H9 (cell line): ENCODE results near the gene CD4. TPM values are rescaled to one million over a fixed set of nuclear protein-coding genes. Genes with fewer than 3 reads are reported as not detected.

ENCODE experiments used
- DNase-seq: peaks from one replicate; pipeline ENCODE4 v3.0.0-alpha.2; 2017
- H2AFZ ChIP-seq: one replicate; pipeline ENCODE4 v1.6.1; 2013; ENCODE audit warnings: mild to moderate bottlenecking, low read length, control low read depth, moderate library complexity
- H2AK5ac ChIP-seq: 2 replicates; pipeline ENCODE4 v1.6.1; 2013; ENCODE audit warnings: low read length, control low read depth, mixed read lengths; ENCODE audit not compliant: insufficient read length
- H2BK120ac ChIP-seq: one replicate; pipeline ENCODE4 v1.6.1; 2013; ENCODE audit warnings: low read depth, mild to moderate bottlenecking, low read length, control low read depth, inconsistent platforms; ENCODE audit not compliant: poor library complexity, severe bottlenecking
- H2BK12ac ChIP-seq: 2 replicates; pipeline ENCODE4 v1.6.1; 2013; ENCODE audit warnings: low read length, control low read depth, mixed read lengths, low read depth; ENCODE audit not compliant: insufficient read length
- H2BK15ac ChIP-seq: 2 replicates; pipeline ENCODE4 v1.6.1; 2013; ENCODE audit warnings: low read depth, low read length, control low read depth
- H2BK20ac ChIP-seq: one replicate; pipeline ENCODE4 v1.6.1; 2013; ENCODE audit warnings: low read depth, mild to moderate bottlenecking, low read length, control low read depth, inconsistent platforms; ENCODE audit not compliant: poor library complexity, severe bottlenecking
- H2BK5ac ChIP-seq: 2 replicates; pipeline ENCODE4 v1.6.1; 2013; ENCODE audit warnings: low read length, control low read depth, mixed read lengths; ENCODE audit not compliant: insufficient read length
- H3K14ac ChIP-seq: 2 replicates; pipeline ENCODE4 v1.6.1; 2013; ENCODE audit warnings: low read length, control low read depth; ENCODE audit not compliant: insufficient read depth
- H3K18ac ChIP-seq: 2 replicates; pipeline ENCODE4 v1.6.1; 2013; ENCODE audit warnings: low read depth, mild to moderate bottlenecking, mixed read lengths, low read length, control low read depth; ENCODE audit not compliant: insufficient read length
- H3K23ac ChIP-seq: 2 replicates; pipeline ENCODE4 v1.6.1; 2013; ENCODE audit warnings: low read length, control low read depth, mixed read lengths, low read depth; ENCODE audit not compliant: insufficient read length
- H3K23me2 ChIP-seq: 2 replicates; pipeline ENCODE4 v1.6.1; 2013; ENCODE audit warnings: low read depth, mild to moderate bottlenecking, mixed read lengths, low read length, control low read depth; ENCODE audit not compliant: insufficient read length, poor library complexity, severe bottlenecking
- H3K27ac ChIP-seq: 2 replicates; pipeline ENCODE4 v1.5.1; 2013; ENCODE audit warnings: low read length, control low read depth, mixed read lengths, low read depth; ENCODE audit not compliant: insufficient read length
- H3K27me3 ChIP-seq: 2 replicates; pipeline ENCODE4 v1.6.1; 2013; ENCODE audit warnings: low read length, control low read depth, inconsistent platforms; ENCODE audit not compliant: insufficient read depth
- H3K4ac ChIP-seq: 2 replicates; pipeline ENCODE4 v1.6.1; 2013; ENCODE audit warnings: low read depth, mild to moderate bottlenecking, control low read depth, inconsistent platforms, low read length, moderate library complexity
- H3K4me1 ChIP-seq: 2 replicates; pipeline ENCODE4 v1.6.1; 2013; ENCODE audit warnings: low read length, control low read depth, inconsistent platforms; ENCODE audit not compliant: insufficient read depth
- H3K4me2 ChIP-seq: 2 replicates; pipeline ENCODE4 v1.6.1; 2013; ENCODE audit warnings: low read length, control low read depth, mixed read lengths; ENCODE audit not compliant: insufficient read length, insufficient read depth
- H3K56ac ChIP-seq: 2 replicates; pipeline ENCODE4 v1.6.1; 2013; ENCODE audit warnings: low read depth, mild to moderate bottlenecking, mixed read lengths, low read length, control low read depth; ENCODE audit not compliant: insufficient read length
- H3K79me1 ChIP-seq: 2 replicates; pipeline ENCODE4 v1.6.1; 2013; ENCODE audit warnings: low read depth, mild to moderate bottlenecking, moderate library complexity, low read length, control low read depth, inconsistent platforms; ENCODE audit not compliant: insufficient read depth, poor library complexity, severe bottlenecking
- H3K79me2 ChIP-seq: 2 replicates; pipeline ENCODE4 v1.6.1; 2013; ENCODE audit warnings: low read length, control low read depth, inconsistent platforms; ENCODE audit not compliant: insufficient read depth
- H3K9ac ChIP-seq: 2 replicates; pipeline ENCODE4 v1.6.1; 2013; ENCODE audit warnings: low read length, control low read depth, mixed read lengths; ENCODE audit not compliant: insufficient read length; ENCODE audit errors: extremely low read depth
- H3K9me3 ChIP-seq: one replicate; pipeline ENCODE4 v1.6.1; 2013; ENCODE audit warnings: low read depth, low read length, inconsistent platforms; ENCODE audit not compliant: control insufficient read depth
- H3T11ph ChIP-seq: one replicate; pipeline ENCODE4 v1.6.1; 2013; ENCODE audit warnings: mild to moderate bottlenecking, low read length, control low read depth, inconsistent platforms
- H4K20me1 ChIP-seq: one replicate; pipeline ENCODE4 v1.6.1; 2013; ENCODE audit not compliant: control insufficient read depth, insufficient read length, insufficient read depth
- H4K5ac ChIP-seq: 2 replicates; pipeline ENCODE4 v1.6.1; 2013; ENCODE audit warnings: low read depth, mild to moderate bottlenecking, mixed read lengths, low read length, control low read depth; ENCODE audit not compliant: insufficient read length
- H4K8ac ChIP-seq: replicated peaks from 2 replicates; pipeline ENCODE4 v1.6.1; 2013; ENCODE audit warnings: low read length, control low read depth, mixed read lengths, low read depth; ENCODE audit not compliant: insufficient read length
- H4K91ac ChIP-seq: 2 replicates; pipeline ENCODE4 v1.6.1; 2013; ENCODE audit warnings: low read depth, mild to moderate bottlenecking, moderate library complexity, mixed read lengths, low read length, control low read depth; ENCODE audit not compliant: insufficient read length
- H3K27ac Mint-ChIP-seq, 3 experiments: 2 replicates in 2 of 3; 3 replicates in 1 of 3; pipeline ENCODE4 v1.8.0; 2020 to 2021; ENCODE audit warnings: mixed read lengths in 3 of 3, mild to moderate bottlenecking in 1 of 3, moderate library complexity in 1 of 3
- H3K27me3 Mint-ChIP-seq: 2 replicates; pipeline ENCODE4 v1.8.0; 2021; ENCODE audit warnings: low read depth, mild to moderate bottlenecking, moderate library complexity, mixed read lengths
- H3K36me3 Mint-ChIP-seq, 3 experiments: 2 replicates in 2 of 3; 3 replicates in 1 of 3; pipeline ENCODE4 v1.8.0; 2020 to 2021; ENCODE audit warnings: low read depth in 3 of 3, mixed read lengths in 3 of 3; ENCODE audit not compliant: insufficient read depth in 1 of 3
- H3K4me1 Mint-ChIP-seq, 2 experiments: 2 replicates each; pipeline ENCODE4 v1.8.0; 2020; ENCODE audit warnings: mixed read lengths in 2 of 2
- H3K4me3 Mint-ChIP-seq, 2 experiments: 2 replicates in 1 of 2; 3 replicates in 1 of 2; pipeline ENCODE4 v1.8.0; 2020 to 2021; ENCODE audit warnings: mild to moderate bottlenecking in 2 of 2, mixed read lengths in 2 of 2, moderate library complexity in 1 of 2
- H3K9me3 Mint-ChIP-seq, 2 experiments: 2 replicates in 1 of 2; 3 replicates in 1 of 2; pipeline ENCODE4 v1.8.0; 2020; ENCODE audit warnings: mild to moderate bottlenecking in 2 of 2, mixed read lengths in 2 of 2, moderate library complexity in 1 of 2
- CTCF ChIP-seq: fragments of 200-600 bp; sonication (generic); conservative IDR thresholded peaks from 3 replicates; pipeline ENCODE4 v1.8.0; 2021; ENCODE audit warnings: antibody characterized with exemption, mild to moderate bottlenecking
- WGBS: extraction: QIAGEN DNeasy Blood & Tissue Kit; methylation state at CpG from one replicate; pipeline ENCODE4 v1.1.7; 2013; ENCODE audit warnings: missing lambda C conversion rate, low lambda C conversion rate, mixed read lengths; ENCODE audit not compliant: insufficient read length; ENCODE audit errors: extremely low coverage; 5-methylcytosine and 5-hydroxymethylcytosine counted together
- total RNA-seq: library from RNA; stranded (reverse); gene quantifications from 2 replicates; pipeline ENCODE4 v1.2.1, GENCODE V29; 2021

CD4 gene
- total RNA-seq, 1 experiment from 2014 or later = 1.1 TPM

- Histone ChIP-seq H4K5ac (no peak overlapping the region), H3K4ac (no peak overlapping the region), H3K18ac (no peak overlapping the region), H2BK20ac (no peak overlapping the region), H4K91ac (no peak overlapping the region), H2BK15ac (no peak overlapping the region), H2BK12ac (no peak overlapping the region), H3K27ac (no peak overlapping the region), H3K14ac (no peak overlapping the region), H3K9me3 (no peaks in the 10 kb centered on the region), H2BK120ac (no peak overlapping the region), H3K4me1 (peaks cover 7% of the 10 kb centered on the region; the same call in 1 of the 2 replicates), H4K20me1 (peaks cover 2% of the 10 kb centered on the region), H2AK5ac (no peak overlapping the region), H3K79me2 (no peaks in the 10 kb centered on the region), H3K23me2 (peaks cover 8% of the 10 kb centered on the region), H3K56ac (no peak overlapping the region), H3K27me3 (peaks cover 4% of the 10 kb centered on the region; the same call in 1 of the 2 replicates), H2AFZ (no peak overlapping the region), H3K79me1 (no peaks in the 10 kb centered on the region), H3K4me2 (no peak overlapping the region), H3K9ac (no peak overlapping the region), H4K8ac (no peak overlapping the region), H3T11ph (no peak overlapping the region), H2BK5ac (no peak overlapping the region), H3K23ac (no peak overlapping the region)
- no peak for TF ChIP-seq CTCF
- Mint-ChIP-seq H3K36me3 (peaks cover 2 to 6% (median 4%) of the 10 kb centered on the region in 3 experiments; a peak in 3 of 7 replicates), H3K27me3 (peaks cover 67% of the 10 kb centered on the region), H3K27ac (peak overlapping the region in 1 of 3 experiments; percentile 38; a peak in 1 of 7 replicates), H3K9me3 (peaks cover 0 to 2% of the 10 kb centered on the region in 2 experiments; a peak in 1 of 5 replicates), H3K4me3 (peak overlapping the region in 1 of 2 experiments; percentile 61; a peak in 3 of 5 replicates), H3K4me1 (peaks cover 53 to 56% of the 10 kb centered on the region in 2 experiments)
- no peak for DNase-seq
- no CpG with 5 or more reads among the region's 13 CpGs for WGBS
Observed at GRCh38 chr12:6819106-6820030, 30.0 kb downstream of the CD4 start.
